Measurements from ENCODE around the gene CASTOR1. TPM values are rescaled to one million over a fixed set of nuclear protein-coding genes. Genes with fewer than 3 reads are reported as not detected.

The CASTOR1 gene
- total and polyA plus RNA-seq, 2 experiments from 2014 or later = 19.0 to 22.2 TPM

DNA sequence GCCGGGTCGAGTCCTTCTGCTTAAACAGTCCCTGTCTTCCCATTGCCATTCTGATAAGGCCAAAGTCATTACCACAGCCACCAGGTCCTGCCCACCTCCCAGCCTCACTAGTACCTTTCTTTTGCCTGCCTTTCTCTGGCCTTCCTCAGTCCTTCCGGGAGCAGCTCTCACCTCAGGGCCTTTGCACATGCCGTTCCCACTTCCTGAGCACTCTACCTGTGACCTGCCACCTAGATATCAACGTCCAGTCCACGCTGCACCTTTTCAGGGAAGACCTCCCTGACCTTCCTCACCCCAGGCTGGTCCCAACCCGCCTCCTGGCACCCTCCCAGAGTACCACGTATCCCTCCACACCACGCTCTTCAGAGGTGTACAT is 14.9 kb downstream of the CASTOR1 start:
- H3K36me3 ChIP-seq = no peaks in the 10 kb centered on the region
- no peak overlapping the region for H3K27ac ChIP-seq
- H3K4me3 ChIP-seq = no peak overlapping the region
- peaks cover 12% of the 10 kb centered on the region for H3K4me1 ChIP-seq (ENCODE audit: low read depth)
- no peak for DNase-seq (ENCODE audit: low read depth in 1 of 2, low spot score in 1 of 2)
- no peak for TF ChIP-seq CTCF (IDR thresholded peaks at IDR 0.05; ENCODE audit: low read depth, low read length)
- no peaks in the 10 kb centered on the region for H3K9me3 ChIP-seq (ENCODE audit: low read depth)
- H3K27me3 ChIP-seq = no peaks in the 10 kb centered on the region

GRCh38 chr22:30273711-30274436 is 15.4 kb downstream of the CASTOR1 start:
- Histone ChIP-seq H3K36me3 (no peaks in the 10 kb centered on the region), H3K4me3 (no peak overlapping the region), H3K9me3 (ENCODE audit: low read depth) (no peaks in the 10 kb centered on the region), H3K27me3 (no peaks in the 10 kb centered on the region), H3K27ac (no peak overlapping the region), H3K4me1 (ENCODE audit: low read depth) (peaks cover 12% of the 10 kb centered on the region)
- no peak for TF ChIP-seq CTCF (IDR thresholded peaks at IDR 0.05; ENCODE audit: low read depth, low read length)
- no peak for DNase-seq (ENCODE audit: low read depth in 1 of 2, low spot score in 1 of 2)

GRCh38 chr22:30272781-30273601 is 16.3 kb downstream of the CASTOR1 start:
- no peak for TF ChIP-seq CTCF (IDR thresholded peaks at IDR 0.05; ENCODE audit: low read depth, low read length)
- no peak for DNase-seq (ENCODE audit: low read depth in 1 of 2, low spot score in 1 of 2)
- Histone ChIP-seq H3K27ac (no peak overlapping the region), H3K9me3 (ENCODE audit: low read depth) (no peaks in the 10 kb centered on the region), H3K36me3 (no peaks in the 10 kb centered on the region), H3K4me3 (no peak overlapping the region), H3K27me3 (no peaks in the 10 kb centered on the region), H3K4me1 (ENCODE audit: low read depth) (peaks cover 12% of the 10 kb centered on the region)

DNA sequence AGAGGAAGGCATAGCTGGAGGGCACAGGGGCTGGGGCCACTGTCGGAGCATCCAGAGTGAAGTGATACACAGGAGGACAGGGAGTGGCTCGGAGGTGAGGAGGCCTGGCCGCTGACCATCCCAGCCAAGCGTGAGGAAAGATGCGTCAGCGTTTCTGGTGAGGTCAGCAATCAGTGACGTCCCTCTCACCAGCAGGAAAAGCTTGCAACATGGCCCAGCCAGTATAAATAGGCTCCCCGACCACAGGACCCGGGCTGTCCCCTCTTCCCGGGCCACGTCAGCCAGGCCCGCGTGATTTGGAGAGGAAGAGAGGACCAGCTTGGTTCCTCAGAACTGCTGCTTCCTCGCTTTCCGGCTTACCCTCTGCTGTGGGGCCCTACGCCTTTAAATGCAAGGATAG is 18.5 kb downstream of the CASTOR1 start:
- no peak overlapping the region for H3K4me3 ChIP-seq
- H3K9me3 ChIP-seq (ENCODE audit: low read depth) = no peaks in the 10 kb centered on the region
- H3K36me3 ChIP-seq = no peaks in the 10 kb centered on the region
- H3K4me1 ChIP-seq (ENCODE audit: low read depth) = peaks cover 6% of the 10 kb centered on the region
- H3K27me3 ChIP-seq = no peaks in the 10 kb centered on the region
- DNase-seq (ENCODE audit: low read depth in 1 of 2, low spot score in 1 of 2) = peak in 1 of 2 donors; percentile 88
- no peak overlapping the region for H3K27ac ChIP-seq
- no peak for TF ChIP-seq CTCF (IDR thresholded peaks at IDR 0.05; ENCODE audit: low read depth, low read length)

DNA sequence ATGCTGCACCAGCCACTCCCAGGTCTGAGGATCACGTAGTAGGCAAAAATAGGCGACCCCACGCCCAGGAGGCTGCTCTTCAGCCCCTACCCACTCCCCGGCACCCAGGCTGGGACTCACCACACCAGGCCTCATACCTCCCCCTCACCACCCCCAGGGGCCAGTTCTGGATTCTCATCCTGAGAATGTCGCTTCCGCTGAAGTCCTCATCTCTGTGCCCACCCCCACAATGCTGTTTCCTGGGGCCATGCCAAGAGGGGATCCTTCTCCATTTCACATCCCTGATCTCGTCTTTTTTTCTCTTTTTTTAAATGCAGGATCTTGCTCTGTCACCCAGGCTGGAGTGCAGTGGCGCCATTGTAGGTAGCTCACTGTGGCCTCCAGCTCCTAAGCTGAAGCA is 21.0 kb downstream of the CASTOR1 start:
- Histone ChIP-seq H3K4me1 (ENCODE audit: low read depth) (peaks cover 2% of the 10 kb centered on the region), H3K27me3 (no peaks in the 10 kb centered on the region), H3K9me3 (ENCODE audit: low read depth) (no peaks in the 10 kb centered on the region), H3K36me3 (no peaks in the 10 kb centered on the region), H3K27ac (no peak overlapping the region), H3K4me3 (no peak overlapping the region)
- no peak for DNase-seq (ENCODE audit: low read depth in 1 of 2, low spot score in 1 of 2)
- TF ChIP-seq CTCF (IDR thresholded peaks at IDR 0.05; ENCODE audit: low read depth, low read length) = no peak

All from cardiac muscle cell (in vitro differentiated cells and primary cell).